ENCODE data around the gene GP1BA. TPM values are rescaled to one million over a fixed set of nuclear protein-coding genes. Genes with fewer than 3 reads are reported as not detected.

GP1BA gene
- total and polyA plus RNA-seq, 10 of the 15 experiments (the other 5 are each of a cell fraction or from before 2014, with no cell fraction given), result 0.04 to 0.67 (median 0.28) TPM; not detected in 1

GRCh38 chr17:4934173-4934979 is 2.3 kb downstream of the GP1BA start:
- intact Hi-C loops (cut with micrococcal nuclease; ENCODE audit: unreplicated experiment), result no loop called here
- SMC1A ChIA-PET (ENCODE audit: uncharacterized antibody, unreplicated experiment), result interaction anchor here (1.2 kb wide), 1 partner anchor 32 kb away, joined by 3 read pairs; no protein-coding TSS in a partner anchor
- H3K27ac ChIP-seq (ENCODE audit: control insufficient read depth, insufficient read depth), result no peak overlapping the region
- whole genome bisulfite sequencing (ENCODE audit: insufficient coverage, insufficient replicate concordance, low lambda C conversion rate, missing lambda C conversion rate), result 27% methylated on average over 14 of the region's 14 CpGs
- RAD21 ChIA-PET (ENCODE audit: unreplicated experiment), result interaction anchor here (0.5 to 1.2 kb wide), 2 partner anchors 33 to 83 kb away, joined by 3 to 4 read pairs; partner anchors contain the start of gene SPAG7
- H2AFZ ChIP-seq (ENCODE audit: control insufficient read depth, low read depth, low read length), result no peak overlapping the region
- H3K79me2 ChIP-seq (ENCODE audit: control insufficient read depth, insufficient read depth, low read length), result peaks cover 16% of the 10 kb centered on the region
- H3K4me1 ChIP-seq (ENCODE audit: control insufficient read depth, insufficient read depth, low read length), result peaks cover 32% of the 10 kb centered on the region
- no peak for FAIRE-seq
- H3K4me3 ChIP-seq, result peak overlapping the region; percentile 42; the same call in 1 of the 2 replicates
- peaks cover 4 to 14% of the 10 kb centered on the region in 2 experiments; a peak in 3 of 4 replicates for H3K36me3 ChIP-seq (ENCODE audit: control insufficient read depth in 2 of 2, insufficient read depth in 2 of 2, low read length in 1 of 2)
- H3K9me3 ChIP-seq (replicated peaks; ENCODE audit: control insufficient read depth, insufficient read depth, low read length), result no peaks in the 10 kb centered on the region
- DNase-seq (ENCODE audit: low read depth, low spot score), result no peak
- POLR2A ChIA-PET, result interaction anchor here (0.7 to 1.3 kb wide), 2 partner anchors 21 to 198 kb away, joined by 3 read pairs; no protein-coding TSS in a partner anchor
- H3K4me2 ChIP-seq (ENCODE audit: control insufficient read depth, insufficient read depth), result peak overlapping the region; percentile 56
- peak; percentile 80 for ATAC-seq
- in situ Hi-C loops (cut with MboI), result no loop called here
- H3K9ac ChIP-seq (ENCODE audit: control insufficient read depth, insufficient read depth, low read length), result no peak overlapping the region
- no peaks in the 10 kb centered on the region for H4K20me1 ChIP-seq (ENCODE audit: control insufficient read depth, insufficient read depth)
- BruUV-seq (replicated peaks), result no TSS peak
- H3K27me3 ChIP-seq (replicated peaks in 1 of 2; ENCODE audit: control insufficient read depth in 2 of 2, insufficient read depth in 2 of 2, low read length in 1 of 2), result no peaks in the 10 kb centered on the region
- CTCF ChIA-PET, result interaction anchor here (0.6 to 1.3 kb wide), 3 partner anchors 25 to 1501 kb away, joined by 3 to 5 read pairs (median 4); partner anchors contain the start of gene SPAG7
- TF ChIP-seq CBFB (IDR thresholded peaks at IDR 0.05; ENCODE audit: low read depth), result peak; percentile 91
- peak; percentile 76 for TF ChIP-seq EED (IDR thresholded peaks at IDR 0.05; ENCODE audit: low read depth)
- TF ChIP-seq ZBTB40 (IDR thresholded peaks at IDR 0.05; ENCODE audit: borderline replicate concordance), result no peak
- peak; percentile 15 to 33 (median 27); a peak in 1 of 6 replicates for TF ChIP-seq CTCF (IDR thresholded peaks at IDR 0.05 in 2 of 3, conservative IDR thresholded peaks at IDR 0.05 in 1 of 3; ENCODE audit: control insufficient read depth in 2 of 3, extremely low read depth in 1 of 3, insufficient read depth in 1 of 3, low read depth in 3 of 3, low read length in 3 of 3)
- TF ChIP-seq MTA3 (IDR thresholded peaks at IDR 0.05; ENCODE audit: borderline replicate concordance, low read length), result no peak
- no peak for TF ChIP-seq JUNB (IDR thresholded peaks at IDR 0.05)
- 0 out of 2 replicates have a peak, but pooled peaks have one; percentile 39 for TF ChIP-seq REST (IDR thresholded peaks at IDR 0.05; ENCODE audit: low read depth, low read length)
- TF ChIP-seq ZNF274 (IDR thresholded peaks at IDR 0.05; ENCODE audit: insufficient read depth, insufficient read length), result no peak
- 0 out of 2 replicates have a peak, but pooled peaks have one; percentile 40 for TF ChIP-seq HDGF (IDR thresholded peaks at IDR 0.05)
- no peak for TF ChIP-seq TAF1 (IDR thresholded peaks at IDR 0.05; ENCODE audit: borderline replicate concordance, low read depth, low read length)
- no peak for TF ChIP-seq NR2C2 (IDR thresholded peaks at IDR 0.05; ENCODE audit: borderline replicate concordance, control insufficient read depth, insufficient read length, low read depth)
- TF ChIP-seq EZH2 (IDR thresholded peaks at IDR 0.05; ENCODE audit: borderline replicate concordance, control insufficient read depth, low read depth, low read length), result no peak
- TF ChIP-seq RUNX3 (IDR thresholded peaks at IDR 0.05; ENCODE audit: low read length), result peak; percentile 96
